ENCODE results near the gene SLC17A9. TPM values are rescaled to one million over a fixed set of nuclear protein-coding genes. Genes with fewer than 3 reads are reported as not detected.

Gene SLC17A9
- total and polyA plus RNA-seq, 12 donors, result 0.17 to 69.1 (median 2.9) TPM

GRCh38 chr20:62940875-62941274 is 11.6 kb upstream of the SLC17A9 start:
- 88 to 93% (median 90%) methylated on average over 8 of the region's 8 CpGs for WGBS, 4 donors
- intact Hi-C loops (cut with DNase I), result no loop called here
- H3K4me1 ChIP-seq (replicated peaks in 1 of 2), result peaks cover 21 to 26% of the 10 kb centered on the region in 2 donors
- H3K4me3 ChIP-seq, result no peak overlapping the region
- no peaks in the 10 kb centered on the region for H3K27me3 ChIP-seq
- H3K27ac ChIP-seq, result no peak overlapping the region
- TF ChIP-seq POLR2A (IDR thresholded peaks at IDR 0.05) (no peak), CTCF (IDR thresholded peaks at IDR 0.05) (no peak)
- H3K9me3 ChIP-seq (replicated peaks in 1 of 3), result no peaks in the 10 kb centered on the region
- DNase-seq, result no peak
- peaks cover 0 to 34% of the 10 kb centered on the region in 2 donors for H3K36me3 ChIP-seq (replicated peaks in 1 of 2)

DNA sequence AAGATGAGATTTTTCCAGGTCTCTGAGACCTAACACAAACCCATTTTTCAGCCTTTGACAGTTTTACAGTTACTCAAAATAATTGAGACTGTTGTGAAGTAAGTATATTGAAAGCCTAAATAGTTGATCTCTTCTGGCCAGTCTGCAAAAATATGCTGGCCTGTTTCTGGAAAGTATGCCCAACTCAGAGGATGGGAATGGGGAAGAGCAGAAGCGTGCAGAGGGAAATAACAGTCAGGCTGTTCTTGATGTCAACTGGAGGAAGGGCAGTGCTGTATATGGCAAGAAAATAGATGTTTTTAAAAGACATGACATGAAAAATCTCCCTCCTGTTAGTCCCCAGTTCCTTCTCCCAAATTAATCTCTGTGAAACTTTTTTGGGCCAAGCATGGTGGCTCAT is 10.7 kb upstream of the SLC17A9 start:
- TF ChIP-seq CTCF (IDR thresholded peaks at IDR 0.05) (no peak), POLR2A (IDR thresholded peaks at IDR 0.05) (no peak)
- Histone ChIP-seq H3K36me3 (replicated peaks in 1 of 2) (peaks cover 0 to 43% of the 10 kb centered on the region in 2 donors), H3K4me3 (no peak overlapping the region), H3K9me3 (replicated peaks in 1 of 3) (no peaks in the 10 kb centered on the region), H3K27me3 (no peaks in the 10 kb centered on the region), H3K27ac (no peak overlapping the region), H3K4me1 (replicated peaks in 1 of 2) (peaks cover 12 to 17% of the 10 kb centered on the region in 2 donors)
- DNase-seq, result no peak
- 95 to 100% (median 100%) methylated on average over 1 of the region's 1 CpG for WGBS, 4 donors
- intact Hi-C loops (cut with DNase I), result no loop called here

GRCh38 chr20:62942456-62942855 is 10.1 kb upstream of the SLC17A9 start:
- Histone ChIP-seq H3K27ac (no peak overlapping the region), H3K4me3 (no peak overlapping the region), H3K36me3 (replicated peaks in 1 of 2) (peaks cover 0 to 48% of the 10 kb centered on the region in 2 donors), H3K9me3 (replicated peaks in 1 of 3) (no peaks in the 10 kb centered on the region), H3K4me1 (replicated peaks in 1 of 2) (peaks cover 12 to 15% of the 10 kb centered on the region in 2 donors), H3K27me3 (no peaks in the 10 kb centered on the region)
- TF ChIP-seq POLR2A (IDR thresholded peaks at IDR 0.05) (no peak), CTCF (IDR thresholded peaks at IDR 0.05) (no peak)
- intact Hi-C loops (cut with DNase I), result no loop called here
- DNase-seq, result no peak
- 78 to 94% (median 91%) methylated on average over 1 to 2 of the region's 2 CpGs; no CpG with 5 or more reads in 1 of the 4 donors for WGBS, 4 donors

DNA sequence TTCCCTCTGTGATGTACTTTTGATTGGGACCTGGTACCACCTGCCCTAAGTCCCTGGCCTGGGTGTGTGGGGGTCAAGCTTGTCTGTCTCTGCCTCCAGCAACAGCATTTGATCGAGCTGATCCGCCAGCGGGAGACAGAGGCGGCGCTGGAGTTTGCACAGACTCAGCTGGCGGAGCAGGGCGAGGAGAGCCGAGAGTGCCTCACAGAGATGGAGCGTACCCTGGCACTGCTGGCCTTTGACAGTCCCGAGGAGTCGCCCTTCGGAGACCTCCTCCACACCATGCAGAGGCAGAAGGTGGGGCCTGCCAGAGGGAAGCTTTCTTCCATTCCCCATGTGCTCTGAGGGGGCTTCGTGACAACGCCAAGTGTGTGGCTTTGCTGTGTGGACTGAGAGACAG is 9.1 kb upstream of the SLC17A9 start:
- peaks cover 0 to 52% of the 10 kb centered on the region in 2 donors for H3K36me3 ChIP-seq (replicated peaks in 1 of 2)

More for the DNA sequence above, 9.1 kb upstream of the SLC17A9 start:
- WGBS, 4 donors, result 94 to 97% (median 95%) methylated on average over 14 of the region's 14 CpGs
- TF ChIP-seq CTCF (IDR thresholded peaks at IDR 0.05), result no peak
- TF ChIP-seq POLR2A (IDR thresholded peaks at IDR 0.05), result no peak
- Histone ChIP-seq H3K27me3 (no peaks in the 10 kb centered on the region), H3K4me3 (no peak overlapping the region), H3K27ac (no peak overlapping the region), H3K9me3 (replicated peaks in 1 of 3) (no peaks in the 10 kb centered on the region), H3K4me1 (replicated peaks in 1 of 2) (peaks cover 12 to 15% of the 10 kb centered on the region in 2 donors)
- intact Hi-C loops (cut with DNase I), result no loop called here
- no peak for DNase-seq

Measured in adrenal gland (tissue), 12 donors.